Natural killer cell (primary cell): ENCODE results near the gene DLL1. TPM values are rescaled to one million over a fixed set of nuclear protein-coding genes. Genes with fewer than 3 reads are reported as not detected.
"Not testable (repeated sequence)": the region's sequence is repeated elsewhere in the genome, so short reads cannot be mapped to it uniquely, and the experiment has no call there.

Experiments used
- ATAC-seq, 3 donors: fragments of 150-1000 bp in 2 of 3; fragments of 200-7000 bp in 1 of 3; cut with Tn5 transposase; 1 replicate in 1 of 3; 2 replicates in 2 of 3; pipeline ENCODE4 v1.10.0; 2021; ENCODE audit warnings: mild to moderate bottlenecking in 2 of 3, moderate library complexity in 2 of 3
- DNase-seq, 2 donors: peaks; one replicate each; pipeline versions ENCODE4 v3.0.0 to v3.0.0-alpha.2; 2013 to 2021; ENCODE audit warnings: mixed read lengths in 1 of 2
- H3K27ac ChIP-seq: one replicate; pipeline ENCODE4 v1.5.1; 2013; ENCODE audit warnings: mild to moderate bottlenecking, low read length
- H3K27me3 ChIP-seq: one replicate; pipeline ENCODE4 v1.6.1; 2013; ENCODE audit warnings: low read length; ENCODE audit not compliant: control insufficient read depth, insufficient read depth
- H3K36me3 ChIP-seq: one replicate; pipeline ENCODE4 v1.6.1; 2013; ENCODE audit warnings: low read length; ENCODE audit not compliant: control insufficient read depth, insufficient read depth
- H3K4me1 ChIP-seq: one replicate; pipeline ENCODE4 v1.6.1; 2013; ENCODE audit warnings: low read length; ENCODE audit not compliant: control insufficient read depth, insufficient read depth
- H3K4me3 ChIP-seq: one replicate; pipeline ENCODE4 v1.5.1; 2013; ENCODE audit warnings: low read length
- H3K9me3 ChIP-seq: one replicate; pipeline ENCODE4 v1.6.1; 2013; ENCODE audit warnings: low read length; ENCODE audit not compliant: control insufficient read depth, insufficient read depth
- H3K27ac Mint-ChIP-seq, 2 donors: one replicate each; pipeline ENCODE4 v1.8.0; 2022; ENCODE audit warnings: mild to moderate bottlenecking in 2 of 2, mixed read lengths in 2 of 2, moderate library complexity in 1 of 2
- H3K27me3 Mint-ChIP-seq, 2 donors: one replicate each; pipeline ENCODE4 v1.8.0; 2022; ENCODE audit warnings: low read depth in 2 of 2, mixed read lengths in 2 of 2
- H3K36me3 Mint-ChIP-seq: one replicate; pipeline ENCODE4 v1.8.0; 2022; ENCODE audit warnings: mixed read lengths
- H3K4me1 Mint-ChIP-seq, 2 donors: one replicate each; pipeline ENCODE4 v1.8.0; 2022; ENCODE audit warnings: mixed read lengths in 2 of 2
- H3K4me3 Mint-ChIP-seq: one replicate; pipeline ENCODE4 v1.8.0; 2022; ENCODE audit warnings: mild to moderate bottlenecking, moderate library complexity, mixed read lengths
- H3K9me3 Mint-ChIP-seq, 2 donors: one replicate each; pipeline ENCODE4 v1.8.0; 2022; ENCODE audit warnings: mixed read lengths in 2 of 2
- CTCF ChIP-seq: fragments of 200-600 bp; IDR thresholded peaks from one replicate; pipeline ENCODE4 v1.8.0; 2022; ENCODE audit warnings: antibody characterized with exemption
- WGBS: methylation state at CpG from one replicate; pipeline ENCODE4 v1.1.7; 2013; ENCODE audit warnings: missing lambda C conversion rate; ENCODE audit not compliant: insufficient coverage; 5-methylcytosine and 5-hydroxymethylcytosine counted together
- intact Hi-C: fragments of 100-400 bp; cut with micrococcal nuclease; formaldehyde crosslinking; loops from one replicate; pipeline ENCODE4 v1.14.2; 2022
- total RNA-seq, 4 donors: library from RNA; stranded (reverse); fragments of 120-200 nt in 1 of 4; gene quantifications; one replicate each; pipeline versions ENCODE4 v1.2.3 to v1.2.4, GENCODE V29; 2013 to 2022

DLL1 gene
- total RNA-seq = 10 to 100 TPM in 1 of 3 donors, 1 to 10 TPM in 2; 4.3 to 16.9 (median 6.0) TPM
- total RNA-seq (2013) = 10.0 TPM

- no peak within 1 kb of the TSS for H3K27ac ChIP-seq
- under 1% methylated on average over 76 of the region's 83 CpGs for WGBS
- H3K27me3 ChIP-seq = peaks cover 40% of the 10 kb centered on the region
- ATAC-seq (peak; percentile 23 to 52 (median 44)), DNase-seq (peak in 1 of 2 donors; percentile 64)
- intact Hi-C loops = loop anchor here (10.0 kb wide), 1 partner anchor 224 kb away; no protein-coding TSS in a partner anchor
- Mint-ChIP-seq H3K4me1 (peaks cover 34 to 59% of the 10 kb centered on the region in 2 donors), H3K27ac (peak within 1 kb of the TSS; percentile 71 to 73), H3K36me3 (peaks cover 1% of the 10 kb centered on the region), H3K4me3 (peak within 1 kb of the TSS; percentile 98), H3K27me3 (peaks cover 27 to 58% of the 10 kb centered on the region in 2 donors), H3K9me3 (no peaks in the 10 kb centered on the region)
- peaks cover 8% of the 10 kb centered on the region for H3K36me3 ChIP-seq
- H3K4me1 ChIP-seq = peaks cover 56% of the 10 kb centered on the region
- H3K9me3 ChIP-seq = no peaks in the 10 kb centered on the region
- H3K4me3 ChIP-seq = peak within 1 kb of the TSS; percentile 85
- TF ChIP-seq CTCF = no peak
Measured at GRCh38 chr6:170290296-170291128, at the start of gene DLL1. TSS of gene DLL1 (minus strand) at chr6:170291078. CDS start at chr6:170290139, 939 bp downstream.

- H3K4me1 ChIP-seq, DNase-seq, H3K27me3 Mint-ChIP-seq, H3K27ac Mint-ChIP-seq, intact Hi-C loops, H3K27ac ChIP-seq, H3K4me3 Mint-ChIP-seq, H3K9me3 Mint-ChIP-seq, H3K36me3 Mint-ChIP-seq, H3K4me3 ChIP-seq, H3K9me3 ChIP-seq, H3K27me3 ChIP-seq, ATAC-seq: not testable (repeated sequence)
- 100% methylated on average over 1 of the region's 3 CpGs for WGBS
- peaks cover 32% of the 10 kb centered on the region for H3K36me3 ChIP-seq
- peaks cover 55 to 57% of the 10 kb centered on the region in 2 donors for H3K4me1 Mint-ChIP-seq
Measured at GRCh38 chr6:170335199-170335598, 44.3 kb upstream of the DLL1 start.

- Histone ChIP-seq H3K36me3 (peaks cover 61% of the 10 kb centered on the region), H3K27me3 (no peaks in the 10 kb centered on the region), H3K27ac (no peak overlapping the region), H3K4me1 (no peaks in the 10 kb centered on the region), H3K9me3 (no peaks in the 10 kb centered on the region), H3K4me3 (no peak overlapping the region)
- no peak for TF ChIP-seq CTCF
- Mint-ChIP-seq H3K9me3 (no peaks in the 10 kb centered on the region), H3K36me3 (peaks cover 21% of the 10 kb centered on the region), H3K4me3 (no peak overlapping the region), H3K4me1 (peaks cover 18 to 31% of the 10 kb centered on the region in 2 donors), H3K27me3 (no peaks in the 10 kb centered on the region), H3K27ac (peak overlapping the region in 1 of 2 donors; percentile 15)
- no peak for ATAC-seq
- intact Hi-C loops = no loop called here
- 94% methylated on average over 8 of the region's 8 CpGs for WGBS
- DNase-seq = no peak
Measured at GRCh38 chr6:170329321-170329720, 38.4 kb upstream of the DLL1 start.

- intact Hi-C loops = no loop called here
- peaks cover 14% of the 10 kb centered on the region for H3K36me3 Mint-ChIP-seq
- Histone ChIP-seq H3K9me3 (no peaks in the 10 kb centered on the region), H3K4me1 (no peaks in the 10 kb centered on the region), H3K27me3 (no peaks in the 10 kb centered on the region), H3K27ac (no peak overlapping the region), H3K36me3 (peaks cover 33% of the 10 kb centered on the region), H3K4me3 (no peak overlapping the region)
- no peak for ATAC-seq
- no peak for DNase-seq
- no peak for TF ChIP-seq CTCF
- no peaks in the 10 kb centered on the region for H3K9me3 Mint-ChIP-seq
- H3K27ac Mint-ChIP-seq = peak overlapping the region; percentile 44 to 66
- no peaks in the 10 kb centered on the region for H3K27me3 Mint-ChIP-seq
- peaks cover 74 to 75% of the 10 kb centered on the region in 2 donors for H3K4me1 Mint-ChIP-seq
- WGBS = 77% methylated on average over 5 of the region's 5 CpGs
- H3K4me3 Mint-ChIP-seq = no peak overlapping the region
Measured at GRCh38 chr6:170317718-170318117, 26.8 kb upstream of the DLL1 start.
